GM12878 (cell line): Measurements from ENCODE around the gene STK26. TPM values are rescaled to one million over a fixed set of nuclear protein-coding genes. Genes with fewer than 3 reads are reported as not detected.

Source experiments
- ATAC-seq: fragments of 200-7000 bp; cut with Tn5 transposase; 3 replicates; pipeline ENCODE4 v1.9.1; 2020; ENCODE audit warnings: mild to moderate bottlenecking, moderate library complexity
- BruUV-seq: library from RNA; stranded (reverse); fragments of 400-500 nt; replicated peaks from 2 replicates; lab custom pipeline; 2021; lab: Mats Ljungman, UMichigan
- CTCF ChIA-PET: fragments of 300-600 bp; sonication (Branson Sonifier 250); formaldehyde crosslinking; extraction: SDS; loops from one replicate; lab custom pipeline; 2021; ENCODE audit warnings: inconsistent platforms; lab: Yijun Ruan, JAX
- POLR2A ChIA-PET: fragments of 350-600 bp; formaldehyde crosslinking; extraction: SDS; loops from one replicate; lab custom pipeline; 2021; ENCODE audit warnings: inconsistent platforms; lab: Charles Lee
- RAD21 ChIA-PET: fragments of 300-600 bp; sonication (Branson Sonifier 250); formaldehyde crosslinking; loops from one replicate; lab custom pipeline; 2023; ENCODE audit warnings: antibody characterized with exemption; ENCODE audit not compliant: unreplicated experiment; lab: Charles Lee
- SMC1A ChIA-PET: fragments of 300-600 bp; sonication (Branson Sonifier 250); formaldehyde crosslinking; loops from one replicate; lab custom pipeline; 2023; ENCODE audit not compliant: unreplicated experiment, uncharacterized antibody; lab: Charles Lee
- DNase-seq: peaks from one replicate; pipeline ENCODE4 v3.0.0-alpha.2; 2011; ENCODE audit warnings: low read depth, low spot score
- FAIRE-seq: peaks from 3 replicates; lab custom pipeline; 2011; peaks lifted over from hg19 to GRCh38; lab: Jason Lieb, UNC
- H2AFZ ChIP-seq: 2 replicates; pipeline ENCODE4 v1.6.0; 2011; ENCODE audit warnings: low read depth, low read length, control low read depth; ENCODE audit not compliant: control insufficient read depth
- H3K27ac ChIP-seq: 2 replicates; pipeline ENCODE4 v1.5.1; 2011; ENCODE audit warnings: control low read depth; ENCODE audit not compliant: control insufficient read depth, insufficient read depth
- H3K27me3 ChIP-seq, 2 experiments: replicated peaks in 1 of 2; 2 replicates each; pipeline versions ENCODE4 v1.6.0 to v1.6.1; 2011; ENCODE audit warnings: low read length in 1 of 2; ENCODE audit not compliant: control insufficient read depth in 2 of 2, insufficient read depth in 2 of 2
- H3K36me3 ChIP-seq, 2 experiments: 2 replicates each; pipeline ENCODE4 v1.5.1; 2011; ENCODE audit warnings: low read length in 1 of 2; ENCODE audit not compliant: control insufficient read depth in 2 of 2, insufficient read depth in 2 of 2
- H3K4me1 ChIP-seq: 2 replicates; pipeline ENCODE4 v1.6.1; 2011; ENCODE audit warnings: mild to moderate bottlenecking, low read length, moderate library complexity, mixed read lengths; ENCODE audit not compliant: control insufficient read depth, insufficient read depth
- H3K4me2 ChIP-seq: 2 replicates; pipeline ENCODE4 v1.6.0; 2011; ENCODE audit warnings: control low read depth; ENCODE audit not compliant: control insufficient read depth, insufficient read depth
- H3K4me3 ChIP-seq: fragments of 200-600 bp; sonication (generic); 2 replicates; pipeline ENCODE4 v1.5.1; 2016
- H3K79me2 ChIP-seq: 2 replicates; pipeline ENCODE4 v1.6.0; 2011; ENCODE audit warnings: low read length; ENCODE audit not compliant: control insufficient read depth, insufficient read depth
- H3K9ac ChIP-seq: 2 replicates; pipeline ENCODE4 v1.8.0; 2011; ENCODE audit warnings: low read length, control low read depth, mixed read lengths; ENCODE audit not compliant: control insufficient read depth, insufficient read depth
- H3K9me3 ChIP-seq: replicated peaks from 3 replicates; pipeline ENCODE4 v1.5.1; 2011; ENCODE audit warnings: mild to moderate bottlenecking, low read length; ENCODE audit not compliant: control insufficient read depth, insufficient read depth
- H4K20me1 ChIP-seq: 2 replicates; pipeline ENCODE4 v1.6.0; 2011; ENCODE audit not compliant: control insufficient read depth, insufficient read depth
- ASH2L ChIP-seq: fragments of 300-600, 200-600 bp; sonication (generic); IDR thresholded peaks from 2 replicates; pipeline ENCODE4 v1.6.1; 2017; ENCODE audit warnings: low read depth, mild to moderate bottlenecking, borderline replicate concordance
- DPF2 ChIP-seq: fragments of 450-650 bp; IDR thresholded peaks from 2 replicates; pipeline ENCODE4 v1.6.1; 2017; ENCODE audit warnings: mild to moderate bottlenecking
- HCFC1 ChIP-seq: fragments of 150-350 bp; IDR thresholded peaks from 2 replicates; pipeline ENCODE4 v1.6.1; 2014; ENCODE audit warnings: low read length
- IKZF2 ChIP-seq, 2 experiments: fragments of 450-650 bp; IDR thresholded peaks; 2 replicates each; pipeline ENCODE4 v1.6.1; 2017; ENCODE audit warnings: mild to moderate bottlenecking in 2 of 2, moderate library complexity in 2 of 2
- JUND ChIP-seq: IDR thresholded peaks from 2 replicates; pipeline ENCODE4 v1.6.1; 2012; ENCODE audit warnings: low read depth, mild to moderate bottlenecking, low read length, improper control_type of control experiment, moderate library complexity
- POLR2AphosphoS2 ChIP-seq: IDR thresholded peaks from 2 replicates; pipeline ENCODE4 v1.6.1; 2011; ENCODE audit warnings: low read depth, mild to moderate bottlenecking, low read length, improper control_type of control experiment, moderate library complexity
- SIX5 ChIP-seq: IDR thresholded peaks from 2 replicates; pipeline ENCODE4 v1.6.1; 2011; ENCODE audit warnings: mild to moderate bottlenecking, low read depth, low read length, moderate library complexity; ENCODE audit not compliant: severe bottlenecking
- SUZ12 ChIP-seq: fragments of 200-600 bp; sonication (generic); IDR thresholded peaks from one replicate; pipeline ENCODE4 v1.6.1; 2018; ENCODE audit warnings: antibody characterized with exemption, mild to moderate bottlenecking; ENCODE audit not compliant: unreplicated experiment
- ZNF207 ChIP-seq: fragments of 450-650 bp; IDR thresholded peaks from 2 replicates; pipeline ENCODE4 v1.6.1; 2014; ENCODE audit warnings: antibody characterized with exemption, mild to moderate bottlenecking, borderline replicate concordance
- WGBS: methylation state at CpG from one replicate; pipeline ENCODE4 v1.1.6; 2016; ENCODE audit warnings: low lambda C conversion rate; ENCODE audit not compliant: insufficient replicate concordance, insufficient coverage; ENCODE audit errors: missing lambda C conversion rate; 5-methylcytosine and 5-hydroxymethylcytosine counted together
- in situ Hi-C: fragments of 300-500 bp; cut with MboI; formaldehyde crosslinking; loops from 9 replicates; pipeline ENCODE4 v1.14.3; 2018; ENCODE audit warnings: mixed read lengths
- intact Hi-C: fragments of 100-400 bp; cut with micrococcal nuclease; formaldehyde crosslinking; loops from one replicate; pipeline ENCODE4 v1.14.2; 2022; ENCODE audit not compliant: unreplicated experiment
- polyA plus RNA-seq, 11 experiments: library from polyadenylated mRNA; depleted of rRNA in 4 of 11; unstranded in 6 of 11; stranded (reverse) in 5 of 11; fragments of >200 nt; fragmentation: Nextera tagmentation in 4 of 11; fragmentation: Illumina TruSeq in 1 of 11; extraction: Ambion mirVana in 4 of 11; extraction: Trizol in 1 of 11; gene quantifications; 1 replicate in 1 of 11; 2 replicates in 10 of 11; pipeline versions ENCODE4 v1.2.1 to v1.2.3, GENCODE V29; 2011 to 2016; ENCODE audit warnings: inconsistent platforms in 2 of 11, missing spikeins in 2 of 11, low read depth in 1 of 11
- total RNA-seq, 4 experiments: library from RNA; depleted of rRNA in 3 of 4; stranded (reverse); fragments of >200 nt in 3 of 4; fragmentation: Illumina TruSeq in 1 of 4; extraction: Trizol in 1 of 4; gene quantifications; 2 replicates each; pipeline versions ENCODE4 v1.2.1 to v1.2.3, GENCODE V29; 2013 to 2021

STK26 gene
- total and polyA plus RNA-seq, 10 of the 15 experiments (the other 5 are each of a cell fraction or from before 2014, with no cell fraction given): 30.4 to 78.6 (median 58.8) TPM

GRCh38 chrX:132077414-132077813, 54.3 kb downstream of the STK26 start:
- 67% methylated on average over 1 of the region's 1 CpG for WGBS
- ChIA-PET SMC1A (interaction anchor here (0.7 kb wide), 1 partner anchor 16 kb away, joined by 4 read pairs; no protein-coding TSS in a partner anchor), RAD21 (no interaction called here), CTCF (interaction anchor here (1.6 kb wide), 1 partner anchor 15 kb away, joined by 7 read pairs; no protein-coding TSS in a partner anchor), POLR2A (no interaction called here)
- ATAC-seq (no peak), DNase-seq (no peak), FAIRE-seq (no peak)
- no peaks in the 10 kb centered on the region; a peak in 1 of 4 replicates for H3K27me3 ChIP-seq
- no peaks in the 10 kb centered on the region for H3K4me1 ChIP-seq
- H3K4me3 ChIP-seq: no peak overlapping the region
- H3K9me3 ChIP-seq: no peaks in the 10 kb centered on the region
- no peak overlapping the region for H3K4me2 ChIP-seq
- intact Hi-C loops (no loop called here), in situ Hi-C loops (loop anchor here (10.0 kb wide), 1 partner anchor 223 kb away; no protein-coding TSS in a partner anchor)
- no peaks in the 10 kb centered on the region for H4K20me1 ChIP-seq
- no peak overlapping the region for H3K27ac ChIP-seq
- H2AFZ ChIP-seq: no peak overlapping the region
- no peak for TF ChIP-seq DPF2
- TF ChIP-seq HCFC1: no peak
- TF ChIP-seq IKZF2 (IDR thresholded peaks at IDR 0.05): no peak
- TF ChIP-seq JUND: no peak
- TF ChIP-seq ZNF207: no peak
- TF ChIP-seq POLR2AphosphoS2: no peak
- TF ChIP-seq SUZ12: no peak
- no peak for TF ChIP-seq ASH2L
- no peak overlapping the region for H3K9ac ChIP-seq
- H3K79me2 ChIP-seq: no peaks in the 10 kb centered on the region
- BruUV-seq: no TSS peak
- H3K36me3 ChIP-seq: no peaks in the 10 kb centered on the region

GRCh38 chrX:132077912-132078311, 54.8 kb downstream of the STK26 start:
- intact Hi-C loops (no loop called here), in situ Hi-C loops (loop anchor here (10.0 kb wide), 1 partner anchor 223 kb away; no protein-coding TSS in a partner anchor)
- CTCF ChIA-PET: interaction anchor here (1.6 to 2.1 kb wide), 2 partner anchors 14 to 236 kb away, joined by 7 to 8 read pairs; no protein-coding TSS in a partner anchor
- Histone ChIP-seq H4K20me1 (no peaks in the 10 kb centered on the region), H3K79me2 (no peaks in the 10 kb centered on the region), H3K36me3 (no peaks in the 10 kb centered on the region), H2AFZ (no peak overlapping the region), H3K4me3 (no peak overlapping the region), H3K4me1 (no peaks in the 10 kb centered on the region), H3K4me2 (no peak overlapping the region), H3K27me3 (no peaks in the 10 kb centered on the region; a peak in 1 of 4 replicates), H3K9me3 (no peaks in the 10 kb centered on the region), H3K9ac (no peak overlapping the region), H3K27ac (no peak overlapping the region)
- RAD21 ChIA-PET: no interaction called here
- SMC1A ChIA-PET: interaction anchor here (0.7 to 1.5 kb wide), 2 partner anchors 16 to 61 kb away, joined by 4 read pairs; no protein-coding TSS in a partner anchor
- FAIRE-seq (no peak), ATAC-seq (no peak), DNase-seq (no peak)
- TF ChIP-seq SIX5: no peak
- 56% methylated on average over 3 of the region's 3 CpGs for WGBS
- POLR2A ChIA-PET: no interaction called here
- no TSS peak for BruUV-seq
